Measurements from ENCODE around the gene KASH5.

DNA sequence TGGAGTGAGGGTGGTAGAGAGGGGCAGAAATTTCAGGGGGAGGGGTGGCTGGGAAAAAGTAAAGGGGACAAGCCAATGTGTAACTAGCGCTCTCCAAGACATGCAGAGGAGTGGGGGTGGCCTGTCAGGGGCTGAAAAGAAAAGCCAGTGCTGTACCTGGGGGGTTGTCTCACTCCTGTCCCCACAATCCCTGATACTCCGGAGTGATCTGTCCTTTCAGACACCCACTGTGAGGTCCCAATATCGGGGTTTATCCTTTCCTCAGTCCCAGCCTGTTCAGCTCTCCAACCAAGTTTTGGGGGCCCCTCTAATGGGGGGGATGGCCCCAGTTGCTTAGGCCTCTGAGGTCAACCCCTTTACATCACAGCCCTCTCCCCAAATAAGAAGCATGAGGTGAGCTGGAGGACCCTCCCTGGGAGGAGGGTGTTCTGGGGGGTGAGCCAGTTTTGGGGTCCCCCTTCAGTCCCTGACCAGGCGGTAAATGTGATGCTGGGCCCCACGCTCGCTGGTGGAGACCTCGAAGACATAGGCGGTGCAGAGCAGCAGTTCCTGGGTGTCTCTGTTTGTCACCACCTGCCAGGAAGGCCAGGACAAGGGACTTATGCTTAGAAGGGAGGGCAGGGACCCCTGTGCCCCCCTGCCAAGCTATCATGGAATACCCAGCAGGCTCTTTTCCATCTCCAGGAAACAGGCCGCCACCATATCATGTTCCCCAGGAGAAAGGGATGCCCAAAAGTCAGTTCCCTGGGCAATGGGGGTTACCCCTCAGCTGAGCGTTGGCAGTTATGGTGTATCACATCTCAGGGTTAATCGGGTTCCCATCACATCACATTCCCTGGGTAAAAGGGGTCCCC, 47.0 kb upstream of the KASH5 start:
- TF ChIP-seq, protein P1, sequence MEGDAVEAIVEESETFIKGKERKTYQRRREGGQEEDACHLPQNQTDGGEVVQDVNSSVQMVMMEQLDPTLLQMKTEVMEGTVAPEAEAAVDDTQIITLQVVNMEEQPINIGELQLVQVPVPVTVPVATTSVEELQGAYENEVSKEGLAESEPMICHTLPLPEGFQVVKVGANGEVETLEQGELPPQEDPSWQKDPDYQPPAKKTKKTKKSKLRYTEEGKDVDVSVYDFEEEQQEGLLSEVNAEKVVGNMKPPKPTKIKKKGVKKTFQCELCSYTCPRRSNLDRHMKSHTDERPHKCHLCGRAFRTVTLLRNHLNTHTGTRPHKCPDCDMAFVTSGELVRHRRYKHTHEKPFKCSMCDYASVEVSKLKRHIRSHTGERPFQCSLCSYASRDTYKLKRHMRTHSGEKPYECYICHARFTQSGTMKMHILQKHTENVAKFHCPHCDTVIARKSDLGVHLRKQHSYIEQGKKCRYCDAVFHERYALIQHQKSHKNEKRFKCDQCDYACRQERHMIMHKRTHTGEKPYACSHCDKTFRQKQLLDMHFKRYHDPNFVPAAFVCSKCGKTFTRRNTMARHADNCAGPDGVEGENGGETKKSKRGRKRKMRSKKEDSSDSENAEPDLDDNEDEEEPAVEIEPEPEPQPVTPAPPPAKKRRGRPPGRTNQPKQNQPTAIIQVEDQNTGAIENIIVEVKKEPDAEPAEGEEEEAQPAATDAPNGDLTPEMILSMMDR (tag by site-specific recombination; IDR thresholded peaks at IDR 0.05) = no peak
- TF ChIP-seq ZNF174 (tag by site-specific recombination; IDR thresholded peaks at IDR 0.05) (no peak), ZNF121 (tag by site-specific recombination; IDR thresholded peaks at IDR 0.05) (no peak), YY1 (tag by site-specific recombination; IDR thresholded peaks at IDR 0.05) (no peak), ZSCAN4 (tag by site-specific recombination; IDR thresholded peaks at IDR 0.05) (no peak), HOXC10 (CRISPR knock-in tag; IDR thresholded peaks at IDR 0.05) (no peak), ZNF76 (tag by site-specific recombination; IDR thresholded peaks at IDR 0.05; ENCODE audit: borderline replicate concordance, low read depth) (no peak), ZNF501 (tag by site-specific recombination; IDR thresholded peaks at IDR 0.05) (no peak), MYNN (tag by site-specific recombination; IDR thresholded peaks at IDR 0.05; ENCODE audit: borderline replicate concordance) (no peak), ZNF37A (tag by site-specific recombination; IDR thresholded peaks at IDR 0.05) (no peak), ZNF530 (tag by site-specific recombination; IDR thresholded peaks at IDR 0.05; ENCODE audit: low read depth) (no peak)
- TF ChIP-seq, protein P2, sequence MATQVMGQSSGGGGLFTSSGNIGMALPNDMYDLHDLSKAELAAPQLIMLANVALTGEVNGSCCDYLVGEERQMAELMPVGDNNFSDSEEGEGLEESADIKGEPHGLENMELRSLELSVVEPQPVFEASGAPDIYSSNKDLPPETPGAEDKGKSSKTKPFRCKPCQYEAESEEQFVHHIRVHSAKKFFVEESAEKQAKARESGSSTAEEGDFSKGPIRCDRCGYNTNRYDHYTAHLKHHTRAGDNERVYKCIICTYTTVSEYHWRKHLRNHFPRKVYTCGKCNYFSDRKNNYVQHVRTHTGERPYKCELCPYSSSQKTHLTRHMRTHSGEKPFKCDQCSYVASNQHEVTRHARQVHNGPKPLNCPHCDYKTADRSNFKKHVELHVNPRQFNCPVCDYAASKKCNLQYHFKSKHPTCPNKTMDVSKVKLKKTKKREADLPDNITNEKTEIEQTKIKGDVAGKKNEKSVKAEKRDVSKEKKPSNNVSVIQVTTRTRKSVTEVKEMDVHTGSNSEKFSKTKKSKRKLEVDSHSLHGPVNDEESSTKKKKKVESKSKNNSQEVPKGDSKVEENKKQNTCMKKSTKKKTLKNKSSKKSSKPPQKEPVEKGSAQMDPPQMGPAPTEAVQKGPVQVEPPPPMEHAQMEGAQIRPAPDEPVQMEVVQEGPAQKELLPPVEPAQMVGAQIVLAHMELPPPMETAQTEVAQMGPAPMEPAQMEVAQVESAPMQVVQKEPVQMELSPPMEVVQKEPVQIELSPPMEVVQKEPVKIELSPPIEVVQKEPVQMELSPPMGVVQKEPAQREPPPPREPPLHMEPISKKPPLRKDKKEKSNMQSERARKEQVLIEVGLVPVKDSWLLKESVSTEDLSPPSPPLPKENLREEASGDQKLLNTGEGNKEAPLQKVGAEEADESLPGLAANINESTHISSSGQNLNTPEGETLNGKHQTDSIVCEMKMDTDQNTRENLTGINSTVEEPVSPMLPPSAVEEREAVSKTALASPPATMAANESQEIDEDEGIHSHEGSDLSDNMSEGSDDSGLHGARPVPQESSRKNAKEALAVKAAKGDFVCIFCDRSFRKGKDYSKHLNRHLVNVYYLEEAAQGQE (tag by site-specific recombination; IDR thresholded peaks at IDR 0.05) = no peak

Data from HEK293 (cell line).